WTC11 (cell line): ENCODE results near the gene CARD6.

Experiments
- CREB1 ChIP-seq: sonication (generic); formaldehyde crosslinking; IDR thresholded peaks from 2 replicates; pipeline ENCODE4 v1.8.0; 2023; ENCODE audit warnings: mild to moderate bottlenecking, missing genetic modification reagents
- ESRRA ChIP-seq: sonication (generic); formaldehyde crosslinking; IDR thresholded peaks from 2 replicates; pipeline ENCODE4 v1.8.1; 2022; ENCODE audit warnings: mild to moderate bottlenecking, missing genetic modification reagents, borderline replicate concordance
- NFE2L1 ChIP-seq: sonication (generic); formaldehyde crosslinking; IDR thresholded peaks from 2 replicates; pipeline ENCODE4 v1.8.1; 2023; ENCODE audit warnings: missing genetic modification reagents

- no peak for TF ChIP-seq ESRRA (CRISPR knock-in tag)
- TF ChIP-seq CREB1 (CRISPR knock-in tag) = no peak
- no peak for TF ChIP-seq NFE2L1 (CRISPR knock-in tag)
These were observed 25.7 kb downstream of the CARD6 start for GRCh38 chr5:40866844-40867243.
